ENCODE measurements around the gene DSC2.
A peak's percentile ranks its signal among the peaks of the same experiment; 100 is the strongest.

Gene DSC2

DNA sequence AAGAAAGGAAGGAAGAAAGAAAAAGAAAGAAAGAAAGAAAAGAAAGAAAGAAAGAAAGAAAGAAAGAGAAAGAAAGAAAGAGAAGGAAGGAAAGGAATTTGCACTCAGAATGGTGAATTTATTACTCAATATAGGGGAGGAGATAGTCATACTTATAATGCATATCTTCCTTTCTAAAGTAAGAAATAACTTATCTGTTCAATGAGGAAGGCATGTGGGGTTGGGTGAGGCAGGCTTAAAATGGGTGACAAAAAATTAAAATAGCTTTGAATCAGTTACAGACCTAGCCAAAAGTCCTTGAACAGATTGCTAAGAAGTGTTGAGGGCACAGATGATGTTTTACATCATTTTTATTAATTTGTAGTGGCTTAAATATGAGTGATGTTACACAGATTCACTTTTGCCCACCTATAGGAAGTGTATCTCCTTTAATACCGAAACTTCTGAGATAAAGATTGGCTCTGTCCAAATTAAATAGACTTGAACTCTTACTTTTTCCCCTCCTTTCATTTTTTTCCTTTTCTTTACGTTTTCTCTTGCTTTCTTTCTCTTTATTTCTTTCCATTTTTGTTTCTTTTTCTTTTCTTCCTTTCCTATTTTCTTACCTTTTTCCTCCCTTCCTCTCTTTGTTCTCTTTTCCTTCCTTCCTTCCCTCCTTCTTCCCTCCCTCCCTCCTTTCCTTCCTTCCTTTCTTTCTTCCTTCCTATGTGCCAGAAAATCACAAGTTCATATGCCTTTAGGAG, 14.8 kb upstream of the DSC2 start:
- Histone ChIP-seq H3K27ac (ENCODE audit: low read depth, low read length, severe bottlenecking) (no peak overlapping the region), H3K4me3 (ENCODE audit: extremely low read depth, insufficient read depth, low read length, poor library complexity, severe bottlenecking) (no peak overlapping the region), H3K4me1 (ENCODE audit: control insufficient read depth, insufficient read depth, low read length, poor library complexity, severe bottlenecking) (no peaks in the 10 kb centered on the region), H3K9me3 (ENCODE audit: control insufficient read depth, low read length) (no peaks in the 10 kb centered on the region), H3K36me3 (ENCODE audit: control insufficient read depth, insufficient read depth, low read length) (no peaks in the 10 kb centered on the region)
- WGBS, 2 experiments (ENCODE audit: insufficient coverage in 2 of 2), result 90 to 94% methylated on average over 2 of the region's 2 CpGs

DNA sequence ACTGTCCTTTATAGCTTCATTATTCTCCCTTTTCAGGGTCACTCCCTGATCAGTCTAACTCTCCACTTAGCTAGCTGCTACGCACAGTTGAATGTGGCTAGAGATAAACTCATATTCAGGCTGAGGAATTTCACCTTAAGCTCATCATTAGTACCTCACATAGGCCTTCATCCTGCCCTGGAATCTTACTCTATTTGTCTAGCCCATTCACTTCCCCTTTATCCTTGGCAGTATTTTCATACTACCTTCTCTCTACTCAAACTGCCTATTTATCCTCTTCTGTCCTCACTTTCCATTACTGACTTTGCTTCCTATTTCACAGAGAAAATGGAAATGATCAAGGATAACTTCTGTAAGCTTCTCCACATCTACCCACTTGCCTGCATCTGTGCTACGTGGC, 10.6 kb upstream of the DSC2 start:
- Histone ChIP-seq H3K4me3 (ENCODE audit: extremely low read depth, insufficient read depth, low read length, poor library complexity, severe bottlenecking) (no peak overlapping the region), H3K9me3 (ENCODE audit: control insufficient read depth, low read length) (no peaks in the 10 kb centered on the region), H3K36me3 (ENCODE audit: control insufficient read depth, insufficient read depth, low read length) (no peaks in the 10 kb centered on the region), H3K4me1 (ENCODE audit: control insufficient read depth, insufficient read depth, low read length, poor library complexity, severe bottlenecking) (no peaks in the 10 kb centered on the region), H3K27ac (ENCODE audit: low read depth, low read length, severe bottlenecking) (no peak overlapping the region)
- WGBS, 2 experiments (ENCODE audit: insufficient coverage in 2 of 2), result 100% methylated on average over 2 of the region's 2 CpGs; no CpG with 5 or more reads in 1 of the 2 experiments

DNA sequence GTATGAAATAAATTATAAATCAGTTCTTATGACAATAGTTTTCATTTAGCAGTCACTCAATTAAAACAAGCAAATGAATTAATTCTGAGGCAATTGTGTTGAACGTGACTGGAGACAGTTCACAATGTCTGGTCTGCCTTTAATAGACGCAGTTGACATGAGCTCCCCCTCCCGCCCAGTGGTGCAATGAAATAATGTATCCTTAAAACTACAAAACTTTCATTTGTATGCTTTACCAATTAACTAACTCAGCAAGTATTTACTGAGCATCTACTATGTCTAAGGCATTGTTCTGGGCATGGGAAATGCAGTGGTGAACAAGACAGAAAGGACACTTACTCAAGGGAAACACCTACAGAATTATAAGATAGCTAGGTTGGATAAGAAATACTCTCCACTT, 3.5 kb upstream of the DSC2 start:
- no CpG with 5 or more reads among the region's 3 CpGs for WGBS, 2 experiments (ENCODE audit: insufficient coverage in 2 of 2)
- Histone ChIP-seq H3K4me3 (ENCODE audit: extremely low read depth, insufficient read depth, low read length, poor library complexity, severe bottlenecking) (no peak overlapping the region), H3K9me3 (ENCODE audit: control insufficient read depth, low read length) (no peaks in the 10 kb centered on the region), H3K4me1 (ENCODE audit: control insufficient read depth, insufficient read depth, low read length, poor library complexity, severe bottlenecking) (peaks cover 3% of the 10 kb centered on the region), H3K27ac (ENCODE audit: low read depth, low read length, severe bottlenecking) (no peak overlapping the region), H3K36me3 (ENCODE audit: control insufficient read depth, insufficient read depth, low read length) (no peaks in the 10 kb centered on the region)

DNA sequence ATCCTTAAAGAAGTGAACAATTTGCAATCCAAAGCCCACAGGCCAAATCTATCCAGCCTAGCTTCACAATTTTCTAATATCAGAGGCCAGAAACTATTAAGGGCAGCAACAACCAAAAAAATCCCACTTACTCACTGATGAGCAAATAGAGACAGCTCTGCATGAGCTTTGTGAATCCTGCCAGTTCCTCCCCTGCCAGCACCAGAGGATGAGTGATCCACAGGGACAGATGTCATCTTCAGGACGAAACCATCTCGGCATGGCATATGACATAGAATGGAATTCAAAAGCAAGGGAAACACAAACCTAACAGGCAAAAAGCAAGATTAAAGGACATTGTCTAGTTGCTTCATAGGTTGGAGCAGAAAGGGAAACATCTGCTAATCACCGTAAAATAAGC, 2.2 kb upstream of the DSC2 start:
- 80 to 81% methylated on average over 2 to 3 of the region's 3 CpGs for WGBS, 2 experiments (ENCODE audit: insufficient coverage in 2 of 2)
- H3K4me3 ChIP-seq (ENCODE audit: extremely low read depth, insufficient read depth, low read length, poor library complexity, severe bottlenecking), result no peak overlapping the region
- H3K9me3 ChIP-seq (ENCODE audit: control insufficient read depth, low read length), result no peaks in the 10 kb centered on the region
- H3K36me3 ChIP-seq (ENCODE audit: control insufficient read depth, insufficient read depth, low read length), result no peaks in the 10 kb centered on the region
- H3K27ac ChIP-seq (ENCODE audit: low read depth, low read length, severe bottlenecking), result peak overlapping the region; percentile 10
- H3K4me1 ChIP-seq (ENCODE audit: control insufficient read depth, insufficient read depth, low read length, poor library complexity, severe bottlenecking), result peaks cover 4% of the 10 kb centered on the region

DNA sequence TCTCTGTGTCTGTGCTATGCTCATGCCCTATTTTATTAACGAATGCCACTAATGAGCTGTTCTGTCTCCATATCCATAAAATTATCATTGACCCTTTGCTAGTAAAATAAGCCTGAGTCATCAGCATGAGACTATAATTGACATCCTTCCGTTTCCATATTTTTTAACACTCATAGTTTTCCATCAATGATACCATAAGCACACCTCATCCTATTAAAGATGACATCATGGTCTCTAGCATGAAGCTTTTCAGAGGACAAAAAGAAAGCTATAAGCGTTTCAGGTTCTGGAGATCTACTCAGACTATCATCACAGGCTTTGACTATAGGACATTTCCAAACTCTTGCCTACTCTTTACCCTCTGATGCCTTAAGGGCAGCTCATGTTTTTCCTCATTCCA, 1.2 kb upstream of the DSC2 start:
- no peaks in the 10 kb centered on the region for H3K9me3 ChIP-seq (ENCODE audit: control insufficient read depth, low read length)
- 84 to 94% methylated on average over 3 of the region's 3 CpGs for WGBS, 2 experiments (ENCODE audit: insufficient coverage in 2 of 2)
- H3K4me1 ChIP-seq (ENCODE audit: control insufficient read depth, insufficient read depth, low read length, poor library complexity, severe bottlenecking), result peaks cover 6% of the 10 kb centered on the region
- H3K4me3 ChIP-seq (ENCODE audit: extremely low read depth, insufficient read depth, low read length, poor library complexity, severe bottlenecking), result no peak overlapping the region
- H3K27ac ChIP-seq (ENCODE audit: low read depth, low read length, severe bottlenecking), result no peak overlapping the region
- no peaks in the 10 kb centered on the region for H3K36me3 ChIP-seq (ENCODE audit: control insufficient read depth, insufficient read depth, low read length)

DNA sequence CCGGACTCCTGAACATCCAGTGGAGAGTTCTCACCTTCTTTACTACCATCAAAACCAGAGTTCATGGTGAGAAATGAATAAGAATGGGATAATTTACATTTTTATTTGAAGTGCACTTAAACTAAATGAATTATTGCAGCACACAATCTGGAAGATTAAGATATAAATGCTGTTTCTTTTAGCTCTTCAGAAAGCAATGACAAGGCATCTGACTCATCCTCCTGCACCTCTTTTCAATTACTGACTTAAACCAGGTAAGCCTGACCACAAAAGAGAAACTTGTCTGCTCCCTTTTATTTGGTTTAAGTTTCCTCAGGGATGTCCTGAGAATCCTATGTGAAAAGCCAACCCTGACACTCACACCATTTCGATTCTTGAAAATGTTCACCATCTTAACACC, 720 bp upstream of the DSC2 start:
- Histone ChIP-seq H3K9me3 (ENCODE audit: control insufficient read depth, low read length) (no peaks in the 10 kb centered on the region), H3K27ac (ENCODE audit: low read depth, low read length, severe bottlenecking) (no peak overlapping the region), H3K4me1 (ENCODE audit: control insufficient read depth, insufficient read depth, low read length, poor library complexity, severe bottlenecking) (peaks cover 6% of the 10 kb centered on the region), H3K36me3 (ENCODE audit: control insufficient read depth, insufficient read depth, low read length) (no peaks in the 10 kb centered on the region), H3K4me3 (ENCODE audit: extremely low read depth, insufficient read depth, low read length, poor library complexity, severe bottlenecking) (no peak overlapping the region)
- 100% methylated on average over 1 of the region's 2 CpGs; no CpG with 5 or more reads in 1 of the 2 experiments for WGBS, 2 experiments (ENCODE audit: insufficient coverage in 2 of 2)

DNA sequence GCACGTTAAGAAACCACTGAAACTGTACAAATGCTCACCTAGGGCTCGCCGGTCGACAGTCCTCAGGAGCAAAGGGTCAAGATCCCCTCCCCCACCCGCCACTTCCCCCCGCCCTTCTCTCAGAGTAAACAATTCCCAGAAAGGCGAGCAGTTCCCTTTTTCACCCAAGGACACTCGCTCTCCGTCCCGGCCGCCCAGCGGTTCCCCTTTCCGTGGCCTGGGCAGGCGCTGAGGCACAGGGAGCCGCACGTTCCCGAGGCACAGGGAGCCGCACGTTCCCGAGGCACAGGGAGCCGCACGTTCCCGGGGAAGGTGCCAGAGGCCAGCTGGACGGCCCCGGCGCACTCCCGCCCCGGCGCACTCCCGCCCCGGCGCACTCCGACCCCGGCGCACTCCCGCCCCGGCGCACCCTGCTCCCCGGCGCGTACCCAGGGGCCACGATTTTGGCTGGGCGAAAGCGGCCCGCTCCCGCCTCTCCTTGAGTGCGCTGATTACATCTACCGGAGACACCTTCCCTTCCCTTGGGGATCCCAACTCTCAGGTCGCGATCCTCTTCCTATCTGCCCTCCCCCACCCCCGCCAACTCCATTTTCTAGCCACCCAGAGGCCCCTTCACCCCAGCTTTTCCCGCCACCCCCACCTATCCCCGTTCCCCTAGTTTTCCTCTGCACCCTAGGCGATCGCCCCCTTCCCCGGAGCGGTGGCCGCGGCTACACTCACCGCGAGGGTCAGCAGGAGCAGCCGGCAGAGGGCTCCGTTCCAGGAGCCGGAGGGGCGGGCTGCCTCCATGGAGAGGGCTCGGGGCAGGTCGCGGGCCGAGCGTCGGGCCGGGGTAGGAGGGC, 817 bp downstream of the DSC2 start:
- no peaks in the 10 kb centered on the region for H3K36me3 ChIP-seq (ENCODE audit: control insufficient read depth, insufficient read depth, low read length)
- peak overlapping the region; percentile 83 for H3K27ac ChIP-seq (ENCODE audit: low read depth, low read length, severe bottlenecking)
- H3K4me1 ChIP-seq (ENCODE audit: control insufficient read depth, insufficient read depth, low read length, poor library complexity, severe bottlenecking), result peaks cover 6% of the 10 kb centered on the region
- no peaks in the 10 kb centered on the region for H3K9me3 ChIP-seq (ENCODE audit: control insufficient read depth, low read length)
- WGBS, 2 experiments (ENCODE audit: insufficient coverage in 2 of 2), result 0% methylated on average over 47 to 54 of the region's 72 CpGs
- peak overlapping the region; percentile 80 for H3K4me3 ChIP-seq (ENCODE audit: extremely low read depth, insufficient read depth, low read length, poor library complexity, severe bottlenecking)

DNA sequence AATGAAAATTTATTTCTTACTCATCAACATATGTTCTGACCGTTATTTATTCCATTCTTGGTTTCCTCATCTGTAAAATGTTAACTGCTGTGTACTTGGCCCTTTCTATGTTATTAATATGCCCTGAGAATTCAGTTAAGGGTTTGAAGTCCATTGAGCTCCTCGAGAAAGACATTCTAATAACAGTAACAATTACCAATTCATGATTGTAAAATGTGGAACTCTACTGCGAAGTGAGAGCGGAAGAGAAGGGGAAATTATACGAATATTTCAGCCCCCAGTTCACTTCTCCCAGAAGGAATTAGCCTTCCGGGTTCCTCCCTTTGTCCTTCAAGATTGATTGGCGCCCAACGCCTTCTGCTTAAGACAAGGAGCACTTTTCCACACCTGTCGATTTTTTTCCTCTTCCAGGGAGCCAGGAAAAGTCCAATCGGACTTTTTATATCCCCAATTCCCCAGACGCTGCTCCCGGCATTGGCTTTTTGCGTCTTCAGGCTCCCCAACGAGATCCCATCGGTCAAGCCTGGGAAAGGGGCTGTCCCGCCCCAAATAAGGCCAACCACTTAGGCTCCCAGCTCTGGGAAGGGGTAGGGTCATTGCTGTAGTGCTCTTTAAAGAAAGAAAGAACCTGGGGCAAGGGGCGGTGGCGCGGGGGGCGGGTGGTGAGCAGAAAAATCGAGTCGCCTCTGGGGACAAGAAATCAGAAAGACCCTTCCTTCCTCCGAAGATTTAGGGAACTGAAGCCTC, 1.6 kb downstream of the DSC2 start:
- no peaks in the 10 kb centered on the region for H3K36me3 ChIP-seq (ENCODE audit: control insufficient read depth, insufficient read depth, low read length)
- H3K4me3 ChIP-seq (ENCODE audit: extremely low read depth, insufficient read depth, low read length, poor library complexity, severe bottlenecking), result peak overlapping the region; percentile 80
- H3K4me1 ChIP-seq (ENCODE audit: control insufficient read depth, insufficient read depth, low read length, poor library complexity, severe bottlenecking), result peaks cover 6% of the 10 kb centered on the region
- H3K9me3 ChIP-seq (ENCODE audit: control insufficient read depth, low read length), result no peaks in the 10 kb centered on the region
- H3K27ac ChIP-seq (ENCODE audit: low read depth, low read length, severe bottlenecking), result peak overlapping the region; percentile 83
- 2 to 3% methylated on average over 7 to 15 of the region's 23 CpGs for WGBS, 2 experiments (ENCODE audit: insufficient coverage in 2 of 2)

DNA sequence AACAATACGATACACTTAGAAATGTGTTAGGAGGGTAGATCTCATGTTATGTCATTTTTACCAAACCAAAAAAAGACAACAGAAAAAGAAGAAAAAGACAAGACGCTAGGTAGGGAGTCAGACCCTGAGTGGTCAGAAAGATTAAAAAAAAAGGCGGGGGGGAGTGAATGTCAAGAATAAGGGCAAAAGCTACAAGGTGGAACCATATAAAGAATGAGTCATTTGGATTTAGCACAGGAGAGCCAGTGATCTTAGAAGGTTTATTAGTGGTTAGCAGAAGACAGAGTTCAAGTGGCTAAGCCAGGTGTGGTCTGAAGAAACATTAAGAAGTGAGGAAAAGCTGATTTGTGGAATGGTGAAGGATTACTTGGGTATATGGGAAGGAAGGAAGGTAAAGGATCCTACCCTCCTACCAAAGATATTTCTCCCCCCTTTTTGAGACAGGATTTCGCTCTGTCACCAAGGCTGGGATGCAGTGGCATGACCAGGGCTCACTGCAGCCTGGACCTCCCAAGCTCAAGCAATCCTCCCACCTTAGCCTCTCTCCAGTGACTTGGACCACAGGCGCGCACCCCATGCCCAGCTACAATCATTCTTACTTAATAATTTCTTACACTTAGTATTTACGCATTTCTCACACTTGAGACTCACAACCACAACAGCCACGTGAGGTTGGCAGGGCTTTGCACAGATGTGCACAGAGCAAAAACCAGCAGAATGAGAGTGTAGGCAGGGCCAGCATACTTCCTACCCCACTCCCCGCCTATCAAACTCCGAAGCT, 2.6 kb downstream of the DSC2 start:
- Histone ChIP-seq H3K36me3 (ENCODE audit: control insufficient read depth, insufficient read depth, low read length) (no peaks in the 10 kb centered on the region), H3K4me3 (ENCODE audit: extremely low read depth, insufficient read depth, low read length, poor library complexity, severe bottlenecking) (peak overlapping the region; percentile 80), H3K27ac (ENCODE audit: low read depth, low read length, severe bottlenecking) (no peak overlapping the region), H3K9me3 (ENCODE audit: control insufficient read depth, low read length) (no peaks in the 10 kb centered on the region), H3K4me1 (ENCODE audit: control insufficient read depth, insufficient read depth, low read length, poor library complexity, severe bottlenecking) (peaks cover 6% of the 10 kb centered on the region)
- WGBS, 2 experiments (ENCODE audit: insufficient coverage in 2 of 2), result 74 to 92% methylated on average over 6 of the region's 10 CpGs

DNA sequence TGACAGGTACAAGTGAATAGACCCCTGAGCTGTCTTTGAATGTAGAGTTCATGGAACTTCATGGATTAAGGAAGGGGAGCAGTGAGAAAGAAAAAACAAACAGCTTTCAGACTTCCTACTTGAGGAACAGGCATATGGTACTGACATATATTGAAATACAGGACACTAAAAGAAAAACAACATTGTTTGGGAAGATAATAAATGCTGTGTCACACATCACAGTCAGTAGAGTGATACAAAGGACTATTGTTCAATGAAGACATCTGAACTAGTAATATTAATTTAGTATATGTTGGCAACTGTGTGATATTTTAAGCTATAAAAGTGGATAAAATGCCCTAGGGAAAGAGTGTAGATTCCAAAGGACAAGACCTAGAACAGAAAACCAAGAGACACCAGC, 3.3 kb downstream of the DSC2 start:
- Histone ChIP-seq H3K36me3 (ENCODE audit: control insufficient read depth, insufficient read depth, low read length) (no peaks in the 10 kb centered on the region), H3K9me3 (ENCODE audit: control insufficient read depth, low read length) (no peaks in the 10 kb centered on the region), H3K4me3 (ENCODE audit: extremely low read depth, insufficient read depth, low read length, poor library complexity, severe bottlenecking) (no peak overlapping the region), H3K4me1 (ENCODE audit: control insufficient read depth, insufficient read depth, low read length, poor library complexity, severe bottlenecking) (peaks cover 3% of the 10 kb centered on the region), H3K27ac (ENCODE audit: low read depth, low read length, severe bottlenecking) (no peak overlapping the region)

Data from mesodermal cell (in vitro differentiated cells).